GM12872 (cell line): ENCODE results near the gene ASB6.

ENCODE experiments used
- CTCF ChIP-seq: IDR thresholded peaks from 3 replicates; pipeline ENCODE4 v1.5.1; 2011; ENCODE audit warnings: low read depth, mild to moderate bottlenecking, low read length, moderate library complexity; ENCODE audit not compliant: insufficient read depth

ASB6 gene

GRCh38 chr9:129601082-129601674, 40.8 kb downstream of the ASB6 start:
- TF ChIP-seq CTCF: no peak

- TF ChIP-seq CTCF: no peak
Observed at GRCh38 chr9:129598089-129598596, 43.8 kb downstream of the ASB6 start.

- TF ChIP-seq CTCF: no peak
Observed at GRCh38 chr9:129597355-129598088, 44.4 kb downstream of the ASB6 start.

GRCh38 chr9:129596541-129597331, 45.2 kb downstream of the ASB6 start:
- TF ChIP-seq CTCF: no peak

- no peak for TF ChIP-seq CTCF
Observed at GRCh38 chr9:129595903-129596540, 45.9 kb downstream of the ASB6 start.

GRCh38 chr9:129595311-129595741, 46.6 kb downstream of the ASB6 start:
- no peak for TF ChIP-seq CTCF

GRCh38 chr9:129594632-129595031, 47.3 kb downstream of the ASB6 start:
- TF ChIP-seq CTCF: no peak
